ENCODE data around the gene SFTPA1.
"Not testable (repeated sequence)": the region's sequence is repeated elsewhere in the genome, so short reads cannot be mapped to it uniquely, and the experiment has no call there.

SFTPA1 gene

DNA sequence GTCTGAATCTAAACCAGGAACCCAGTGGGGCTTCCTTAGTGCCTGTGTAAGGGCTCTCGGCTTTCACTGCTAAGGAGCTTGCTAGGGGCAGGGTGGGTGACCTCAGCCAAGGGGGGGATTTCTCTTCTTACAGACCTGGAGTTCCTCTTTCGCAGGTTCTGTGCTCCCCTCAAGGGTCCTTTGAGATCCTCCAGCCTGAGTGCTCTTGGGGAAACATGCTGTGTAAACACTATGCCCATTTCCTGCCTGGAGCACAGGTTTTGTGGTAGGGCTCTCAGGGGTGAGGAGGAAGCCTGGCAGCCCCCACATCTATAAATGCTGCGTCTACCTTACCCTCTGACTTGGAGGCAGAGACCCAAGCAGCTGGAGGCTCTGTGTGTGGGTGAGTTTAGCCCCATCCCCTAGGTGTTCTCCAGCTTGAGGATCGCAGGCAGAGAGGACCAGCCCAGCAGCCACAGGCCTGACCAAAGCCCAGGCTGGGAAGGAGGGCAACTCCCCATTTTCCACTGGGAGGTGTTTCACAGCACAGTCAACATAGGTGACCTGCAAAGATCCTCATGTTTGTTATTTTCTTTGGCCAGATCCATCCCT, at the start of gene SFTPA1:
Gene SFTPA1, plus strand, starts transcription at position 339 of the 591 bp plus-strand sequence. CDS start 887 bp downstream, outside the sequence.
- DNase-seq (ENCODE audit: low read depth, low spot score) = no peak

DNA sequence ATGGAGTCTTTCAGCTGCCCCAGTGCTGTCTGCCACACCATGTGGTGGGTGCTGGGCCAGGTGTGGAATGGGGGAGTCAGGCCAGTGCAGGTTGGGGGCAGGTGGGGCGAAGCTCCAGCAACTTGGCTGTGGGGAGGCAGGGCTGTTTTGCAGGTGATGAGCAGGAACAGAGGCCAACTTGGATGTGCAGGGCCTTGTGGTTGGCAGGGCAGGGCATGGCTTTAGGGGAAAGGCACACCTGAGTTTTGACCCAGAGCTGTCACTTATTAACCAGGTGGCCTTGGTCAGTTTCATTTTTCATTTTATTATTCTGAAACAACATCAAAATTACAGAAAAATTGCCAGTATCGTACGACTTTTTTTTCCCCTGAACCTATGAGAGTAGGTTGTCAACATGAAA, 49.5 kb upstream of the SFTPA1 start:
- no peak for DNase-seq (ENCODE audit: low read depth, low spot score)

GRCh38 chr10:79562135-79562756, 48.5 kb upstream of the SFTPA1 start:
- no peak for DNase-seq (ENCODE audit: low read depth, low spot score)

DNA sequence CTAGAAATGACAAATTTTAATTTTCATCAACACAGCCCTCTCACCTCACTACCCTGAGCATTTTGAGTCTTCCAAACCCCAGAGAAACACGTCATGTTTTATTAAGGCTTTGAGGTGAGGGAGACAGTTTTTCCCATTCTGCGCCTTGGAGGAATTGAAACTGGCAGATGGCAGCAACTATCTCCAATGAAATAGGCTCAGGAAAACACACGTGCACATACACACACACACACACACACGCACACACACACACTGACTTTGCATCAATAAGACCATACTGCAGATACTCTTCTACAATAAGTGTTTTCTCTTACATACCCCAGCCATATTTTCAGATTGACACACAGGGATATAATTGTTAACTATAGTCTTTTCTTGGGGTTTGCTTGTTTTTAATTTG, 47.3 kb upstream of the SFTPA1 start:
- no peak for DNase-seq (ENCODE audit: low read depth, low spot score)

DNA sequence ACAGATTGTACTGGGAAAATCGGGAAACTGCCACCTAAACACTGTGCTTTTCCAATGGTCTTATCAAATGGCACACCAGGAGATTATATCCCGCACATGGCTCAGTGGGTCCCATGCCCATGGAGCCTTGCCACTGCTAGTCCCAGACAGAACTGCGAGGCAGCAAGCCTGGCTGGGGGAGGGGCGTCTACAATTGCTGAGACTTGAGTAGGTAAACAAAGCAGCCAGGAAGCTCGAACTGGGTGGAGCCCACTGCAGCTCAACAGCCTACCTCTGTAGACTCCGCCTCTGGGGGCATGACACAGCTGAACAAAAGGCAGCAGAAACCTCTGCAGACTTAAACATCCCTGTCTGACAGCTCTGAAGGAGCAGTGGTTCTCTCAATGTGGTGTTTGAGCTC, 40.1 kb upstream of the SFTPA1 start:
- DNase-seq (ENCODE audit: low read depth, low spot score) = not testable (repeated sequence)

GRCh38 chr10:79579361-79579760, 31.4 kb upstream of the SFTPA1 start:
- DNase-seq (ENCODE audit: low read depth, low spot score) = no peak

DNA sequence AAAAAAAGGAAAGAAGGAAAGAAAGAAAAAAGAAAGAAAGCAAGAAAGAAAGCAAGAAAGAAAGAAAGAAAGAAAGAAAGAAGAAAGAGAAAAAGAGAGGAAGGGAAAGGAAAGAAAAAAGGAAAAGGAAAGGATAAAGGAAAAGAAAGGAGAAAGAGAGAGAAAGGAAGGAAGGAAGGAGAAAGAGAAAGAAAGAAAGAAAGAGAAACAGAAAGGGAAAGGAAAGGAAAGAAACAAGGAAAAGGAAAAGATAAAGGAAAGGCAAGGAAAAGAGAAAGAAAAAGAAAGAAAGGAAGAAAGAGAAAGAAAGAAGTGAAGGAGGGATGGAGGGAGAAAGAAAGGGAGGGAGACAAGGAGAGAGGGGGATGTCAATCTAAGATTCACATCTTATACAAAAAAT, 29.7 kb upstream of the SFTPA1 start:
- no peak for DNase-seq (ENCODE audit: low read depth, low spot score)

GRCh38 chr10:79582096-79582495, 28.6 kb upstream of the SFTPA1 start:
- no peak for DNase-seq (ENCODE audit: low read depth, low spot score)

GRCh38 chr10:79582954-79583353, 27.8 kb upstream of the SFTPA1 start:
- not testable (repeated sequence) for DNase-seq (ENCODE audit: low read depth, low spot score)

GRCh38 chr10:79583488-79584024, 27.2 kb upstream of the SFTPA1 start:
- DNase-seq (ENCODE audit: low read depth, low spot score) = no peak

DNA sequence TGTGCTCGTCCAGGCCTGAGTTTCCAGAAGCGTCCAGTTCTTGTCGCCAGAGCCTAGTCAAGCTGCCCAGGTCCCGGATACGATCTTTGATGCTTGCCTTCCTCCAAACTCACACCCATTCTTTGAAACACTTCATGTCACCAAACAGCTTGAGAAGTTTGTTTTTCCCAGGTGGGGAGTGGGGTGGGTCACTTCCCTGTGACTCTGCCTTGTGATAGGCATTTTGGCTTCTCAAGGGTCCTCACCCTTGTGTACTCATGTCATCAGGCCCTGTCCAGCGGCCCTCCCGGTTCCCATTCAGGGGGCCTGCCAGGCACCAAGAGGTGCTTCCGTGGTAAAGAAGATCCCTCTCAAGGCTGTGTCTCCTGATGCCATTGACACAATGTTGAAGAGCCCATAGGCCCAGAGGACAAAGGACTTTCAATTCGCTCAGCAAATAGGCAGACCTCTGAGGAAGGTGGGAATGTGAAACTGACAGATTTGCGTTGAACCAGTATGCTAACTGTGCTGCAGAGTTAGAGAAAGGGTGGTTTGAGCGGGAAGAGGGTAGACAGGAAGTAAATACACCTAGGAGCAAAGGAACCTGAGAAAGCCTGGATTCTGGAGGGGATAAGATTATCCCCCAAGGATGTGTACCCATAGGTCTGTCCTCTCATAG, 24.7 kb upstream of the SFTPA1 start:
- DNase-seq (ENCODE audit: low read depth, low spot score) = no peak

- no peak for DNase-seq (ENCODE audit: low read depth, low spot score)
These were observed 23.8 kb upstream of the SFTPA1 start for GRCh38 chr10:79586933-79587332.

DNA sequence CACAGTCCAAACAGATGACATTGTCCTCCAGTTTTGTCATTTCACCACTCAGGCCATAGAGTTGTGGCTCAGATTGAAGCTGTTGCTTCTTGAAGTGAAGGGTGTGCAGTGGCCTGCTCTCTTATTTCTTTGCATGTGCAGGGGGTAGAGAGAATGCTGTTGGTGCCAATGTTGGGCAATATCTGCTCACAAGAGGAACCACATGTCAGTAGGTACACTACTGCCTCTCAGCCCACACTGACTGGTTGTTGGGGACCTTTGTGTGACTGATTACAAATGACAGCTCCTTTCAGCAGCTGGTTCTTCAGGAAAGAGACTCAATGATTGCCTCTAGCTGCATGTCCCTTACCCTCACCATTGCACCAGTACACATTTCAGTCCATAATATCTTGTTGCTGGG, 21.9 kb upstream of the SFTPA1 start:
- no peak for DNase-seq (ENCODE audit: low read depth, low spot score)

- DNase-seq (ENCODE audit: low read depth, low spot score) = no peak
These were observed 17.4 kb upstream of the SFTPA1 start for GRCh38 chr10:79593377-79593776.

DNA sequence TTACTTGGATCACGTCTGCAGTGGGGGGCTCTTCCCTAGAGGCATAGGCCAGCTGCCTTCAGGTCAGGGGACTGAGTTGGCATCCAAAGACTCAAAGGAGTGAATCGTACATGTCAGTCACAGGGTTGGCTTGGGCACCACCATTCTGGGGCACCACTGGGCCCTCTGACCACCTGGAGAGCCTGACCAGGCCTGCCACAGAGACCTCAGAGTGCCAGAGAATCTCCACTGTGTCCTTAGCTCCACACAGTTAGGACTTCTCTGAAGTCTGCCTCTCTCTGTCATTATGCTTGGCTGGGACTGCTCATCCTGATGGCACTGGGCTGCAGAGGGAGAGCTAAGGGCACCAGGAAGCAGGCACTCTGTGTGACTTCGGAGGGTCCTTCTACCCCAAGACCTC, 16.2 kb upstream of the SFTPA1 start:
- DNase-seq (ENCODE audit: low read depth, low spot score) = not testable (repeated sequence)

GRCh38 chr10:79595510-79595909, 15.2 kb upstream of the SFTPA1 start:
- DNase-seq (ENCODE audit: low read depth, low spot score) = no peak

DNA sequence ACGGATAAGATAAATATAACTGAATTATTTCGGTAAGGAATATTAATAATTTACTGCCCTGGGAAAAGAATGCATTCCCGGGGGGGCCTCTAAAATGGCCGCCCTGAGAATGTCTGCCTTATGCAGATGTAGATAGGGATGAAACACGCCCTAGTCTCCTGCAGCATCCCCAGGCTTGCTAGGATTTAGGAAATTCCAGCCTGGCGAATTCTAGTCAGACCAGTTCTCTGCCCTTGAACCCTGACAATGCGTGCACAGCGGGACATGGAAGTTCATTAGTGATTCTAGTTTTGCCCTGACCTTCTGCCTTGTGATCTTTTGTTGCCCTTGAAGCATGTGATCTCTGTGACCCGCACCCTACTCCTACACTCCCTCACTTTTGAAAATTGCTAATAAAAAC, 11.1 kb upstream of the SFTPA1 start:
- not testable (repeated sequence) for DNase-seq (ENCODE audit: low read depth, low spot score)

DNA sequence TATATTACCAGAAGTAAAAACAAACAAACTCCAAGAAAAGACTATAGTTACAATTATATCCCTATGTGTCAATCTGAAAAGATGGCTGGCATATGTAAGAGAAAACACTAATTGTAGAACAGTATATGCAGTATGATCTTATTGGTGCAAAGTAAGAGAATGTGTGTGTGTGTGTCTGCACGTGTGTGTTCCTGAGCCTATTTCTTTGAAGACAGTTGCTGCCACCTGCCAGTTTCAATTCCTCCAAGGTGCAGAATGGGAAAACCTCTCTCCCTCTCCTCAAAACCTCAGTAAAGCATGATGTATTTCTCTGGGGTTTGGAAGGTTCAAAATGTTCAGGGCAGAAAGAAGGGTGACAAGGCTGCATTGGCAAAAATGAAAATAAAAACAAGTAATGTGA, 8.8 kb upstream of the SFTPA1 start:
- no peak for DNase-seq (ENCODE audit: low read depth, low spot score)

GRCh38 chr10:79602953-79603352, 7.8 kb upstream of the SFTPA1 start:
- no peak for DNase-seq (ENCODE audit: low read depth, low spot score)

GRCh38 chr10:79604294-79604693, 6.4 kb upstream of the SFTPA1 start:
- no peak for DNase-seq (ENCODE audit: low read depth, low spot score)

- no peak for DNase-seq (ENCODE audit: low read depth, low spot score)
These were observed 5.4 kb upstream of the SFTPA1 start for GRCh38 chr10:79605308-79605707.

GRCh38 chr10:79608505-79609375, 2.0 kb upstream of the SFTPA1 start:
- DNase-seq (ENCODE audit: low read depth, low spot score) = no peak

Data from brain pericyte (primary cell).